ENCODE measurements around the gene PNMA6F. TPM values are rescaled to one million over a fixed set of nuclear protein-coding genes. Genes with fewer than 3 reads are reported as not detected.

The PNMA6F gene
- total and polyA plus RNA-seq, 11 donors, result not detected

GRCh38 chrX:153342762-153343558, 21.4 kb upstream of the PNMA6F start:
- 73 to 83% (median 80%) methylated on average over 9 of the region's 9 CpGs for WGBS, 4 donors
- Histone ChIP-seq H3K36me3 (peaks cover 0 to 28% (median 11%) of the 10 kb centered on the region in 9 donors), H3K4me1 (no peaks in the 10 kb centered on the region), H3K4me3 (no peak overlapping the region), H3K27ac (no peak overlapping the region), H3K9me3 (peaks cover 0 to 6% (median 0%) of the 10 kb centered on the region in 12 donors), H3K27me3 (peaks cover 0 to 5% (median 0%) of the 10 kb centered on the region in 9 donors)
- peak in 1 of 4 donors; percentile 24 for ATAC-seq
- intact Hi-C loops (cut with DNase I), result no loop called here
- DNase-seq, result no peak
- TF ChIP-seq CTCF (IDR thresholded peaks at IDR 0.05) (no peak), POLR2A (IDR thresholded peaks at IDR 0.05) (no peak)

GRCh38 chrX:153340111-153340510, 18.5 kb upstream of the PNMA6F start:
- Histone ChIP-seq H3K27ac (no peak overlapping the region), H3K9me3 (peaks cover 0 to 4% (median 0%) of the 10 kb centered on the region in 12 donors), H3K27me3 (peaks cover 0 to 7% (median 0%) of the 10 kb centered on the region in 9 donors), H3K4me1 (peaks cover 0 to 5% (median 0%) of the 10 kb centered on the region in 12 donors), H3K36me3 (peaks cover 0 to 12% (median 3%) of the 10 kb centered on the region in 9 donors), H3K4me3 (no peak overlapping the region)
- DNase-seq, result no peak
- no peak for ATAC-seq
- TF ChIP-seq POLR2A (IDR thresholded peaks at IDR 0.05) (no peak), CTCF (IDR thresholded peaks at IDR 0.05) (no peak)
- intact Hi-C loops (cut with DNase I), result no loop called here
- WGBS, 4 donors, result 89 to 94% (median 92%) methylated on average over 3 to 6 of the region's 6 CpGs

- Histone ChIP-seq H3K27me3 (peaks cover 0 to 7% (median 0%) of the 10 kb centered on the region in 9 donors), H3K27ac (no peak overlapping the region), H3K4me3 (no peak overlapping the region), H3K36me3 (peaks cover 0 to 9% (median 3%) of the 10 kb centered on the region in 9 donors), H3K4me1 (peaks cover 0 to 7% (median 0%) of the 10 kb centered on the region in 12 donors), H3K9me3 (peaks cover 0 to 4% (median 0%) of the 10 kb centered on the region in 12 donors)
- ATAC-seq (no peak), DNase-seq (no peak)
- intact Hi-C loops (cut with DNase I), result no loop called here
- TF ChIP-seq CTCF (IDR thresholded peaks at IDR 0.05) (no peak), POLR2A (IDR thresholded peaks at IDR 0.05) (no peak)
- WGBS, 4 donors, result 83 to 91% (median 86%) methylated on average over 4 of the region's 4 CpGs
These were observed 18.1 kb upstream of the PNMA6F start for GRCh38 chrX:153339662-153340061.

GRCh38 chrX:153338836-153339235, 17.3 kb upstream of the PNMA6F start:
- DNase-seq (no peak), ATAC-seq (no peak)
- 78 to 87% (median 81%) methylated on average over 7 of the region's 7 CpGs for WGBS, 4 donors
- intact Hi-C loops (cut with DNase I), result no loop called here
- TF ChIP-seq POLR2A (IDR thresholded peaks at IDR 0.05) (no peak), CTCF (IDR thresholded peaks at IDR 0.05) (no peak)
- peaks cover 0 to 4% (median 0%) of the 10 kb centered on the region in 12 donors for H3K9me3 ChIP-seq
- peaks cover 0 to 7% (median 0%) of the 10 kb centered on the region in 12 donors for H3K4me1 ChIP-seq
- H3K36me3 ChIP-seq, result peaks cover 0 to 7% (median 0%) of the 10 kb centered on the region in 9 donors
- no peak overlapping the region for H3K4me3 ChIP-seq
- H3K27me3 ChIP-seq, result peaks cover 0 to 2% (median 0%) of the 10 kb centered on the region in 9 donors
- H3K27ac ChIP-seq, result no peak overlapping the region

All from heart left ventricle (tissue), 16 donors.